Astrocyte of the spinal cord (primary cell): ENCODE data around the gene C19orf67.

Source experiments
- DNase-seq: peaks from one replicate; pipeline ENCODE4 v3.0.0; 2011; ENCODE audit warnings: low read depth, low spot score
- H3K4me3 ChIP-seq: 2 replicates; pipeline ENCODE4 v1.5.1; 2011; ENCODE audit warnings: low read depth, mild to moderate bottlenecking, low read length, moderate library complexity
- in situ Hi-C: cut with HindIII; loops from 2 replicates; pipeline ENCODE4 v1.10.0; 2017; ENCODE audit warnings: low sequenced_read_pairs
- TF ChIP-seq, protein P1 (sequence below): IDR thresholded peaks from 2 replicates; pipeline ENCODE4 v1.5.1; 2012; ENCODE audit warnings: low read depth, mild to moderate bottlenecking, low read length, inconsistent platforms

Gene C19orf67

DNA sequence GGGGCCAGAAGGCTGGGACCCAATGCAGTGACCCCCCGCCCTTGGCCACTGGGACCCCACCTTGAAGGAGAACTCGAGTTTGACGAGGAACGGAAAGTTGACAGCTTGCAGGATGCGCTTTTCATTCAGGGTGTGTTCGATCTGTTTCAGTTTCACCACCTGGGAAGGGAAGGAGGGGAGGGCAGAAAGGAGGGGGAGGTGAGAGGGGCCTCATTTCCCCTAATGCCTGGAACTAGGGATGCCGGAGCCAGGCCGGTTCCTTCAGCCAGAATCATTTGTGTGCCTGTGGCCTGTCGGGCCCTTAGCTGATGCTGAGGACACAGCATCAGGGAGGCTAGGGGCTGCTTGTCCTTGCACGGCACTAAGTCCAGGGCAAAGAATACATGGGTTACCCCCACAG is 17.2 kb upstream of the C19orf67 start:
- in situ Hi-C loops: no loop called here
- H3K4me3 ChIP-seq: no peak overlapping the region
- DNase-seq: no peak
- TF ChIP-seq, protein P1, sequence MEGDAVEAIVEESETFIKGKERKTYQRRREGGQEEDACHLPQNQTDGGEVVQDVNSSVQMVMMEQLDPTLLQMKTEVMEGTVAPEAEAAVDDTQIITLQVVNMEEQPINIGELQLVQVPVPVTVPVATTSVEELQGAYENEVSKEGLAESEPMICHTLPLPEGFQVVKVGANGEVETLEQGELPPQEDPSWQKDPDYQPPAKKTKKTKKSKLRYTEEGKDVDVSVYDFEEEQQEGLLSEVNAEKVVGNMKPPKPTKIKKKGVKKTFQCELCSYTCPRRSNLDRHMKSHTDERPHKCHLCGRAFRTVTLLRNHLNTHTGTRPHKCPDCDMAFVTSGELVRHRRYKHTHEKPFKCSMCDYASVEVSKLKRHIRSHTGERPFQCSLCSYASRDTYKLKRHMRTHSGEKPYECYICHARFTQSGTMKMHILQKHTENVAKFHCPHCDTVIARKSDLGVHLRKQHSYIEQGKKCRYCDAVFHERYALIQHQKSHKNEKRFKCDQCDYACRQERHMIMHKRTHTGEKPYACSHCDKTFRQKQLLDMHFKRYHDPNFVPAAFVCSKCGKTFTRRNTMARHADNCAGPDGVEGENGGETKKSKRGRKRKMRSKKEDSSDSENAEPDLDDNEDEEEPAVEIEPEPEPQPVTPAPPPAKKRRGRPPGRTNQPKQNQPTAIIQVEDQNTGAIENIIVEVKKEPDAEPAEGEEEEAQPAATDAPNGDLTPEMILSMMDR: no peak

DNA sequence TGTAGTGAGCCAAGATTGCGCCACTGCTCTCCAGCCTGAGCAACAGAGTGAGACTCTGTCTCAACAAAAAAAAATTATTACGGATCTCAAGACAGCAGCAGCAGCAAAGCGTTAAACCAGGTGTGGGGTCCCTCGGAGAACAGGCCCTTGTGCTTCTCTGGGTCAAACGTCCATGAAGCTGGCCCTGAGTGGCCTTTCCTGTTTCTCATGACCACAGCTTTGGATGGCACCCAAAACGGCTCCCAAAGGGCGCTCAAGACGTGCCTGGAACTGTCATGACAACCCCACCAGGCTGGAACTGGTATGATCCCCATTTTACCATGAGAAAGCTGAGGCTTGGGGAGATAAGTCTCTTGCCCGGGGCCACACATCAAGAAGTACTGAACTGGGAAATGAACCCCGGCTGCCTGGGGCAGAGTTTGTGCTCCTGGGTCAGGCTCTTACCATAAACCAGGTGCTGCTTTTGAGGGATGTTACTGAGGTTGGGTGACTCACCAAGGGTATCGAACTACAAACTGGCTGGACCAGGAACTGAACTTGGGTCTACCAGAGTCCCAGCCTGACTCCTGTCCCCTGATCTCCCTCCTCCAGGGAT is 16.6 kb upstream of the C19orf67 start:
- in situ Hi-C loops: no loop called here
- DNase-seq: no peak
- no peak overlapping the region for H3K4me3 ChIP-seq
- TF ChIP-seq, protein P1: no peak

DNA sequence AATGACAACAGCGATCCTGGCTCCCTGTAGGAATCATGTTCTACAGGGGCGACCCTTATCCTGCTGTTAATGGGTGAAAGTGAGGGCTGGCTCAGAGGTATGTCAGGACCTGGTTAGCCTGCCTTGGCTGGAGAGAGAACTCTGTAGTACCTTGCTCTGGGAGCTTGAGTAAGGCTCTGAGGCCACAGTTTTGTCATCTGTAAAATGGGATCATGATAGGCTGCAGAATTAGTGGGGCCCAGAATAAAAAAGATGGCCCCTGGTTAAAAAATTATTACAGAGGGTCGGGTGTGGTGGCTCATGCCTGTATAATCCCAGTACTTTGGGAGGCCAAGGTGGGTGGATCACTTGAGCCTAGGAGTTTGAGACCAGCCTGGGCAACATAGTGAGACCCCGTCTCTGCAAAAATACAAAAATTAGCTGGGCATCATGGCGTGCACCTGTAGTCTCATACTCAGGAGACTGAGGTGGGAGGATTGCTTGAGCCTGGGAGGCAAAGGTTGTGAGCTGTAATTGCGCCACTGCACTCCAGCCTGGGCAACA is 15.5 kb upstream of the C19orf67 start:
- H3K4me3 ChIP-seq: no peak overlapping the region
- DNase-seq: no peak
- TF ChIP-seq, protein P1: no peak
- in situ Hi-C loops: no loop called here

DNA sequence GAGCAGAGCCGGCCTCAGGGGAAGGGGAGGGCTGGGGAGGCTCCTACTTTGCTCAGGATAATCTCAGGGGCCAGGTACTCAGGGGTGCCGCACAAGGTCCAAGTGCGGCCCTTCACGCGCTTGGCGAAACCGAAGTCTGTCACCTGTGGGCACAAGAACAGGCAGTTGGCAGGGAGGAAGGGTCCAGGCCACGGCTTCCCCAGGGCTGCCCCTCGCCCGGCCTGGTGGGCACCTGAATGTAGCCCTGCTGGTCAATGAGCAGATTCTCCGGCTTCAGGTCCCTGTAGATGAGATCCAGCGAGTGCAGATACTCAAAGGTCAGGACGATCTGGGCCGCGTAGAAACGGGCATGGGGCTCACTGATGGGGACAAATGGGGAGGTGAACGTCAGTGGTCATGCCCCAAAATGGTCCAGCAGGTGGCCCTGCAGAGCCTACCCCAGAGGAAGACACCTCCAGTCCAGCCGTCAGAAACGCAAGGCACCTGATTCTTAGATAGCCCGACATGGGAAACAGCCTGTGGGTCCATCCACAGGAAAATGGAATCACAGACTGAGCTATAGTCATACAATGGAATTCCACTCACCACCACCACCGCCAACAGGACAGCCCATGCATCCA is 12.1 kb upstream of the C19orf67 start:
- DNase-seq: no peak
- TF ChIP-seq, protein P1: peak; percentile 19
- H3K4me3 ChIP-seq: no peak overlapping the region
- in situ Hi-C loops: loop anchor here (25.0 kb wide), 1 partner anchor 210 kb away; the partner anchor contains the start of gene NANOS3

DNA sequence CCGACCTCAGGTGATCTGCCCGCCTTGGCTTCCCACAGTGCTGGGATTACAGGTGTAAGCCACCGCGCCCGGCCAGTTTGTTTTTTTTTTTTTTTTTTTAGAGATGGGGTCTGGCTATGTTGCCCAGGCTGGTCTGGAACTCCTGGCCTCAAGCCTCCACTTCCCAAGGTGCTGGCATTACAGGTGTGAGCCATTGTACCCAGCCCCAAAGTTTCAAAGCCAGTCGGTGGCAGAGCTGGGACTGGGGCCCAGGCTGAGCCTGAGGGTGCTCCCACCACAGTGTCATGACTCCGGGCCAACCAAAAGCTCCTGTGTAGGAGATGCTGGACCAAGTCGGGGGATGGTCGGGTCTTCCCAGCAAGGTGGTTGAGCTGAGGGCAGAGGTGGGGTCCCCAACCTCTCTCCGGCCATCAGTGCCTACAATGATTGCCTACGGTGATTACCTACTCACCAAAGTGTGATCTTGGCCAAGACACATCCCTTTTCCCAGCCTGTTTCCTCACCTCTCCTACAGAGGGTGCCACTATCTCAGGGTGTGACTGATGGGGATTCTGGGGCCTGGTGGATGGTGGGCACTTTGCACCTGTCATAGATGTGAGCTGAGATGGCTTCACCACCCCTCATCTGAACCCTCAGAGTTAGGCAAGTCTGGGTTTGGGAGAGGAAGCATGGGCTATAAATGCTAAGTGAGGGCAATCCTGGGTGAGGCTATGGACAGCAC is 10.8 kb upstream of the C19orf67 start:
- in situ Hi-C loops: loop anchor here (25.0 kb wide), 1 partner anchor 209 kb away; the partner anchor contains the start of gene NANOS3
- no peak overlapping the region for H3K4me3 ChIP-seq
- no peak for DNase-seq
- TF ChIP-seq, protein P1: peak; percentile 19

DNA sequence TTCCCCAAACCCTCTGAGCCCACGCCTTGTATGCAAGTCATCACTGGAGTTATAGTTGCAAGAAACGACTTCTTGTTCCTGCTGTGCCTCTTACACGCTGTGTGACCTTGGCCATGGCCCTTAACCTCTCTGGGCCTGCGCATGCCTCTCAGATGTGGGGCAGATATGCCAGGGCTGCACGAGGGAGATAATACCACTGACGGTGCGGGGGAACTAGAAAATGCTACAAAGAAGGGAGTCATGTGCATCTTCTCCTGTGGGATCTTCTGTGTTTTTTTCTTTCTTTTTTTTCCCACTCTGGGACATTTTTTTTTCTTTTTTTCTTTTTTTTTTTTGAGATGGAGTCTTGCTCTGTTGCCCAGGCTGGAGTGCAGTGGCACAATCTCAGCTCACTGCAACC is 9.3 kb upstream of the C19orf67 start:
- TF ChIP-seq, protein P1: no peak

More for the DNA sequence above, 9.3 kb upstream of the C19orf67 start:
- no peak for DNase-seq
- in situ Hi-C loops: loop anchor here (25.0 kb wide), 1 partner anchor 208 kb away; the partner anchor contains the start of gene NANOS3
- no peak overlapping the region for H3K4me3 ChIP-seq
